Renal cortical epithelial cell (primary cell): ENCODE results near the gene SERPINB4. TPM values are rescaled to one million over a fixed set of nuclear protein-coding genes. Genes with fewer than 3 reads are reported as not detected.
A peak's percentile ranks its signal among the peaks of the same experiment; 100 is the strongest.
"Not testable (repeated sequence)": the region's sequence is repeated elsewhere in the genome, so short reads cannot be mapped to it uniquely, and the experiment has no call there.

ENCODE experiments used
- DNase-seq: peaks from one replicate; pipeline ENCODE4 v3.0.0-alpha.2; 2011; ENCODE audit warnings: low read depth
- total RNA-seq: library from RNA; depleted of rRNA; stranded (reverse); fragments of >200 nt; gene quantifications from 2 replicates; pipeline ENCODE4 v1.2.3, GENCODE V29; 2014

Gene SERPINB4
- total RNA-seq: 0.17 and 0.35 TPM in 2 replicates

DNA sequence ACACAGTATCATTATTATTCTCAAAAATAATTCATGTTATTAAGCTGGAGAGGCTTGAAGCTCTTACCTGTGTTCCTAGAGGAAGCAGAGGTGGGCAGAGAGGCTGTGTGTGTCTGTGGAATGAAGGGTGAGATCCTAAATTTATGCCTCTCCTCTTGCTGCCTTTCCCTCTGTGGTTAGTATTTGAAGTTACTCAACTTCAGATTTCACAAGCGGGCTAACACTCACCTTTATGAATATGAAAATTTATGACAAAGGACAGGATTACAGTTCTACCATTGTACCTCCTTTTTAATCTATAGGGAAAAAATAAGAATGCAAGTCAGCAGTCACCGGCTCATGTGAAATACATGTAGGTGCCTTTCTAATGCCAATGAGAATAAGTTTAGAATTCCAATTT is at the start of gene SERPINB4:
Gene SERPINB4, minus strand, starts transcription at position 115 of the 400 bp plus-strand sequence. CDS start 679 bp downstream, outside the sequence.
- DNase-seq: not testable (repeated sequence)

DNA sequence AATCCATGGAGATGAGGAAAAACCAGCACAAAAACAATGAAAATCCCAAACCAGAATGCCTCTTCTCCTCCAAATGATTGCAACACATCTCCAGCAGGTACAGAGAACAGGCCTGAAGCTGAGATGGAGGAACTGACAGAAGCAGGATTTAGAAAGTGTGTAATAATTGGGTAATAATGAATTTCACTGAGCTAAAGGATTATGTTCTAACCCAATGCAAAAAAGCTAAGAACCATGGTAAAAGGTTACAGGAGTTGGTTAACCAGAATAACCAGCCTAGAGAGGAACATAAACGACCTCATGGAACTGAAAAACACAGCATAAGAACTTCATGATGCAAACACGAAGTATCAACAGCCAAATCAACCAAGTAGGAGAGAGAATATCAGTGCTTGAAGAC is 45.0 kb upstream of the SERPINB4 start:
- no peak for DNase-seq

DNA sequence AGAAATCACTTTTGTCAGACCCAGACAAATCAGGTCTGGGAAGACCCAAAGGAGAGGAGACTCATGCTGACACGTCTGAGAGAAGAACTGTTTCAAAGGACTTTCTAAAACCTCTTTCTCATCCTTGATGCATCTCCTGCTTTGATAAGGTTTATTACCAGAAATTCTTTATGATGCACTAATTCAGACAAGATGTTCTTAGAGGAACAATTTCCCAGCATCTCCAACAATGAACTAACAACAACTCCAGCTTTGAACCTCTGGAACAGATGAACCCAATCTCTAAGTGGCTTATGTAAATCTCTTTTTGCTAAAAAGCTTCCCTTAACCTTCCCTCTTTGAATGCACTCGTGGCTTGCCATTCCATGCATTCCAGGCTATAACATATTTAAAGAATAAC is 42.8 kb upstream of the SERPINB4 start:
- no peak for DNase-seq

DNA sequence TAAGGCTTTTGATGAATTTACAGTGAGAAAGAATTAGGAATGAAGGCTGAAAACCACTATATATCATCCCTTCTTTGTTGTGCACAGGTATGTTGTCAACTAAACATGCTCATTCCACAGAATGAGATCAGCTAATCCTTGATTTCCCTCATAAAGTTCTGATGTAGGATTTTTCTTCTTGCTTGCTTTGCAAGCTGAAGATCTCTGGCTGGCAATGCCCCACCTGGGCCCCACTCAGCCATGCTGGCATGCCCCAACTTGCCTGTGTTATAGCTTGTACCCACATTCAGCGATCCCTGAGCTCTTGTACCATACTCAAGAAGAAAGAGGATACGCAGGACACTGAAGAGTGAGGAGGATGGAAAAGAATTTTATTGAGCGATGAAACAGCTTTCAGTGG is 40.7 kb upstream of the SERPINB4 start:
- no peak for DNase-seq

DNA sequence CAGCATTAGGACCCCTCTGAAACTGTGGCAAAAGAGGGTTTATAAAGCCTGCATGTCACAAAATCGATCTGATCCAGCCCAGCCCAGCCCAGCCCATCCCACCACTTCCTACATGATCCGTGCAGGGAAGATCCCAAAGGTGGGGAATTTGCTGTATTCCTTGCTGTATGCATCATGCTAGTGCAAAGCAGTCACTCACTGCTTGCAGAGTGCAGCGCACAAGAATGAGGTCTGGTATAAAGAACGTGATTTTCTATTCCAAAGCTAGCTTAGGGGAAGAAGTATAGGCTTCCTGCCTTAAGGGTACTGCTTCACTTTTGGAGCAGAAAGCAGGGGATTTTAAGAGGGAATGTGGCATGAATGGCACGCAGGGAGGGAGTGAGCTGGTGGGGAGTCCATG is 39.8 kb upstream of the SERPINB4 start:
- DNase-seq: no peak

DNA sequence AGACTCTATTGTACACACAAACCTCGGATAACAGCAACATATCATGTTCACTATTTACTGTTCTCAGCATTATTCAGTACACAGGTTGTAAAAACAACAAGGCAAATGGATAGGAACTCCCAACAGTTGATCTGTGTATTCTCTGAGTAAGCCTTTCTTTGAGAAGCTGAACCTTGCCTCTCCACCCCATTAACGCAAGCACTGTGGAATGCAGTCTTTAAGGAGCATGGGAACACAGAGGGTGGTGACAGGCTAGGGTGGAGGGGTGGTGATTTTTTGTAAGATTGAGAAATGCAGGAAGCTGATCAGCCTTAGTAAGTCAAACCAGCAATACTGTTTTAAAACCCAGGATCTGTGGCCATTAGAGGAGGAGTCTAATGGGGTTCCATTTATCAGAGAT is 39.1 kb upstream of the SERPINB4 start:
- peak; percentile 98 for DNase-seq

DNA sequence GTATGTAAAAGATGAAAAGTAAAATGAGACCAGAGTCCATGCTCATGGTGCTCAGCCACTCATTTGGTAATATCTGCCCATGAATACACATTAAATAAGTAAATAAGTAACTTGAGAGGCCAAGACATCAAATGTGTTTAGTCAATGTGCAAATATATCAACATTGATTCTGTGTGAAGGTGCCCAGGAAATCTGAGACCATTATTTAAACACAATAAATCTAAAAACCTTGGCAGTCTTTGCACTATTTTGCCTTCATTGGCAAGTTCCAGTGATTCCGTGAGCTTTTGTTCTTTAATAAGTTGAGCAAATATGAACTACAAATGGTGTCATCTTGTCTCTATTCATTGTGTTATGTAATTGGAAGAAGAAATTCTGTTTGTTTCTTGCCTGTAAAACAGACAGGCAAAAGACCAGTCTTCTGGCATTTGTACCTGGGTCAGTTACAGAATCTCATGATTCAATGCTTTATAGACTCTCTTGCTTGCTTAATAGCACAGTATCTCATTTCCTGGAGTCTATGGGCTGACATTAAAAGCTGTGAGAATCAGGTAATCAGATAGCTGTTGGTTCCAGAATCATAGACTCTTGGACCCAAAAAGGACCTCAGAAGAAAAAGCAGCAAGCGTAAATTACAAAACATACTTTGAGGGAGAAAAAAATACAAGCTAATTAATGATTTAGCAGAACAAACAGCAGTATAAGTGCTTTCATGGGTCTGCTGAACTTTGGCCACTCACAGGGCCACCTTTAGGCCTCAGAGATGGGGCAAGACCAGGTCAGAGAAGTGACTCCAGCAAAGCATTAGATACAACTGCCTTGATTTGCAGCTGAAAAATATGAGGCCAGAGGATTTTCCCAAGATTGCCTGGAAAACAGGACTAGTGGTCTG is 37.6 kb upstream of the SERPINB4 start:
- peak; percentile 62 for DNase-seq

DNA sequence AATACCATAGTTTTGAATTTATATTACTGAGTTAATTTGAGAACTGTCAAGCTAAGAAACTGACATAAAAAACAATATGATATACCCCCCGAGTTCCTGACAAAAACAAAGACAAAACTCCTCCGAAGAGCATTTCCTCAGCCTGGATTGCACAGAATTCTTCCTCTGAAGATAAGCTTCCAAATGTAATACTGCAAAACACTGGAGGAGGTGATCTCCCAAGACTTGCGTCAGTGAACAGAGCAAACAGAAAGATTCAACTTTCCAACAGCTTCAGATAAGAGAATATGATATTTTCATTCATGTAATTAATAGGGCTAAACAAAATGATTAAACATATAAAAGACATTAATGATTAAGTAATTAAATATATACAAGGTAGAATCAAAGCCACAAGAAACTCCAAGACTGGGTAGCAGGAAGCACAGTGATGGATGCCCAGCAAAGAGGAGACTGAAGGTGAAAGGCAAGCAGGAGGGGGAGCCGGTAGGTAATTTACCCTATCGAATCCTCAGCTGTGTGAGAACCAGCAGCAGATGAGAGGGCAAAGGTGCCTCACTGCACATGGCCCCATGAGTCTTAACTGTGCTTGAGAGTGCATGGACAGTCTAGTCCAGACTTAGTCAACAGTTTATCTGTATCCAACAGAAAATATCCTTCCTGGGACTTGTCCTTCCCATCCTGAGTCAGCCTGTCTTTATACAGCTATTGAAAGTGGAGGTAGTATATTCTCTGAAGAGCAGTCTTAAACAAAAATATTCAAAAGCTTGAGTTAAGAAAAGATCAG is 36.0 kb upstream of the SERPINB4 start:
- DNase-seq: no peak

DNA sequence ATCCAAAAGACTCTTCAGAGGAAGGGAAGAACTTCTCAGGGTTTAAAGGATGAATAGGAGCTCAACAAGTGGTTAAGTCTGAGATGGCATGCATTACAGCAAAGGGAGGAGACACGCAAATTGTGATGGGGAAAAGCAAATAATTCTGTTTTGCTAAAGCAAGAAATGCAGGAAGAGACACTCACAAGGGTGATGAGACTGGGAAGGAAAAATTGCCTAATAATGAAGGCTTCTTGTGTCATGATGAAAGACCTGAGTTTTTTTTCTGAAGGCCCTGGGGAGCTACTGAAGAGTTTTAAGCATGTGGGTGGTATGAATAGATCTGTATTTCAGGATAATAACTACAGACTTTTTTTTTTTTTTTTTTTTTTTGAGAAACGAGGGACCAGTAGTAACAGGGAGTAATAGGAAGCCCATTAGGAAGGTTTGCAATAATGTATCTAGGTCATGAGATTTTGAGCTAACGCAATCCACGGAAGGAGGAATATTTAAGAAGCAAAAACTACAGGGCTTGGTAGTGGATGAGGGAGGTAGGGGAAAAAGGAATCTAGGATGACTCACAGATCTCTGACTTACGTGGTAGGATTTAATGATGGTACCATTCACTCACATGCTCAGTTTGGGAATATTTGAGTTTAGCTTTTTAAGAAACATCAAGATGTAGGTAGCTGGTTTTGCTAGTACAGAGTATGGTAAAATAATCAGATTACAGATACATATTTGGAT is 33.6 kb upstream of the SERPINB4 start:
- DNase-seq: peak; percentile 23

DNA sequence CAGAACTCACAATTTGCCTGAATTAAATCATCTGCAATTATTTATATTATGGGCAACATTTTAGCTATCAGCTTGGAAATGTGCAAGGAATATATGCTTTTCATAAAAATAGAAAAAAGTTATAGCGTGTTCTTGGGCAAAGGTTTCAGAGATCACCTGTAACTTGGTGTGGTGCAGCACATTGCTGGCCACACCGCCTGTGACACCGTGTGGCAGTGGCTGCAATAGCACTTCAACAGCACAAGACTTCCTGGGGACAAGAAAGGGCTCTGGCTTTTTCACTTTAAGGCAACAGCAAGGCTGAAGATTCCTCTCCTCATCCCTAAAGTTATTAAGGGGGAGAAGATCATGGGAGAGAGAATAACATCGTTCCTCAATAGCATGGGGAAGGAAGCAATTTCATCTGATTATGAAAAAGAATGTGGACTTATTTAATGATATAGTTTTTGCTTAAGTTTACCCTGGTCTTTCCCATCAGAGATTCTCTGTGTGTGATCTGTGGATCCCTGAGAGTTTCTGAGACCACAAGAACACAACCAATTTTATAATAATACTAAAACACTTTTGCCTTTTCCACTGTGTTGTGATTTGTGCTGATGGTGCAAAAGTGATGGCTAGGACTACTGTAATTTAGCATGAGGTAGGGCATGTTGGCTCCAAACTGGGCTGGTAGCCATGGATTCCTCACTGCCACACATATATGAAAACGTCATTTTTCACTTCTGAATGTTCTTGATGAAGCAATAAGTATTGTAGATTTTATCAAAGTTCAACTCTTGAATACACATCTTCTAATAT is 32.7 kb upstream of the SERPINB4 start:
- peak; percentile 36 for DNase-seq

DNA sequence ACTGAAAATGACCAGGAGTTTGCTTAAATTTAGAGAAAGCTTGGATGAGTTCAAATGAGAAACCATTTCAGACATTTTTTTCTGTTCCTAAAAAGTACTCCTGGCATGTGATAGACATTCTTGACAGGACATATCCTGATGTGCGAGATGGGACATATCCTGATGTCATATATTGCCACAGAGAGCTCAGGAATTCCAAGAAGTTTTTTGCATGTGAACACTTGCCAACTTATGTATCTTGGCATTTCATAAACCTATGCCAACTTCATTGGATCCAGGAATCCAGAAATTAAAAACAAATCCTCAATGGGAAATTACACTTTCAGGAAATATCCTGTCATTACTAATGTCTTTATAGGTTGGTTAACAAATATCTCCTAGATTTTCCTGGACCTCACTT is 20.5 kb upstream of the SERPINB4 start:
- DNase-seq: no peak

DNA sequence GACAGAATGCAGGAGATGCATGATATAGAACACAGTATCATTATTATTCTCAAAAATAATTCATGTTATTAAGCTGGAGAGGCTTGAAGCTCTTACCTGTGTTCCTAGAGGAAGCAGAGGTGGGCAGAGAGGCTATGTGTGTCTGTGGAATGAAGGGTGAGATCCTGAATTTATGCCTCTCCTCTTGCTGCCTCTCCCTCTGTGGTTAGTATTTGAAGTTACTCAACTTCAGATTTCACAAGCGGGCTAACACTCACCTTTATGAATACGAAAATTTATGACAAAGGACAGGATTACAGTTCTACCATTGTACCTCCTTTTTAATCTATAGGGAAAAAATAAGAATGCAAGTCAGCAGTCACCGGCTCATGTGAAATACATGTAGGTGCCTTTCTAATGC is 17.7 kb upstream of the SERPINB4 start, which contains the start of gene SERPINB3:
Gene SERPINB3, minus strand, starts transcription at position 144 of the 400 bp plus-strand sequence. CDS start 677 bp downstream, outside the sequence.
- DNase-seq: not testable (repeated sequence)

DNA sequence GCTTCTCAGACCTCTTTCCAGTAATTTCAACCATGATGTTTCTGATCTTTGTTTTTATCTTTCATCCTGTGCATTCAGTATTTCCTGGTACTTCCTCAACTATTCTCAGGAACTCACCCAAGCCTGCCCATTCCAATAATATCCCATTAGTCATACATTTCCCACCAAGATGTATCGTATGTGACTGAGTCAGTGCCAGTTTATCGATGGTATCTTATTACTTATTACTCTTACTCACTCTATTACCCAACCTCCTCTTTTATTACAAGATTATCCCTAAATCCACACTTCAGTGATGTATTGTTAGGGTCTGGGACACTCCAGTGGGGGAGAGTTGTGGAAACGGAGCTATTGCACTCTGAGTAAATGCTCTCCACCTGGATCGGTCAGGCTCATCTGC is 14.9 kb upstream of the SERPINB4 start:
- peak; percentile 57 for DNase-seq

DNA sequence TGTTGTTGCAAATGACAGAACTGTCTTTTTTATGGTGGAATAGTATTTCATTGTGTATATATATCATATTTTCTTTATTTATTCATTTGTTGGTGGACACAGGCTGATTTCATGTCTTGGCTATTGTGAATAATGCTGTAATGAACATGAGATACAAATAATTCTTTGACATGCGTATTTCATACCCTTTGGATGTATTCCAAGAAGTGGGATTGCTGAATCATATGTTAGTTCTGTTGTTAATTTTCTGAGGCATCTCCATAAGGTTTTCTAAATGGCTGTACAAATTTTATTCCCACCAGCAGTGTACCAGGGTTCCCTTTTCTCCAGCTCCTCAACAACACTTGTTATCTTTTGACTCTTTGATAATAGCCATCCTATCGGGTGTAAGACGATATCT is 6.2 kb upstream of the SERPINB4 start:
- not testable (repeated sequence) for DNase-seq

DNA sequence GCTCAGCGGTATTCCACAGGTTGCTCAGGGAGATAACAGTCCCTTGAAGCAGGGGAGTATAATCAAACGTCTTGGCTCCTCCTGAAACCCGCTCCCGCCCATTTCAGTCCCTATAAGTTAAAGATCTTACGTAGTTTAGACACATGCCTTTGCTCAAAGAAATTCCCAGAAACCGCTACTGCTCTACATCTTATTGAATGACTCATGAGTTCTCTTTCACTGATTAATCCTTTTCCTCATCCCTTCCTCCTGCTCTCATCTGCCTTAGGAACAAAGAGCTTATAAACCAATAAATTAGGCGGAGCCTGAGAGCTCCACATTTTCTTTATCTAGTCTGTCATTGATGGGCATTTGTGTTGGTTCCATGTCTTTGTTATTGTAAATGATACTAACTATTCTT is 4.2 kb upstream of the SERPINB4 start:
- DNase-seq: peak; percentile 59

DNA sequence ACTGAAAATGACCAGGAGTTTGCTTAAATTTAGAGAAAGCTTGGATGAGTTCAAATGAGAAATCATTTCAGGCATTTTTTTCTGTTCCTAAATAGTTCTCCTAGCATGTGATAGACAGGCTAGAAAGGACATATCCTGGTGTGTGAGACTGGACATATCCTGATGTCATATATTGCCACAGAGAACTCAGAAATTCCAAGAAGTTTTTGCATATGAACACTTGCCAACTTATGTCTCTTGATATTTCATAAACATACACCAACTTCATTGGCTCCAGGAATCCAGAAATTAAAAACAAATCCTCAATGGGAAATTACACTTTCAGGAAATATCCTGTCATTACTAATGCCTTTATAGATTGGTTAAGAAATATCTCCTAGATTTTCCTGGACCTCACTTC is 2.9 kb upstream of the SERPINB4 start:
- peak; percentile 7 for DNase-seq

DNA sequence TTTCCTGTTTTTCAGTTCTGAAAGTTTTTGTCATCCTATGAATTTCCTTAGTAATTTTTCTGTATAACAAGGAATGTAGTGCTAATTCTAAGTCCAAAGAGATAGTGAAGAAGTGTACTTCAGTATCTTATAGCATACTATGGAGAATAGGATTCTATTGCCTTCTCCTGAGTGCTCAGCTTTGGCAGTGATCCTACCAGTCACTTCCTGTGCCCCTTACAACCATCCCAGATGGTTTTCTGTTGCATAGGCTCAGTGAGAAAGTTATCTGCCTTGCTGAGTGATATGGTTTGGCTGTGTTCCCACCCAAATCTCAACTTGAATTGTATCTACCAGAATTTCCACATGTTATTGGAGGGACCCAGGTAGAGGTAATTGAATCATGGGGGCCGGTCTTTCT is 638 bp upstream of the SERPINB4 start:
- not testable (repeated sequence) for DNase-seq

DNA sequence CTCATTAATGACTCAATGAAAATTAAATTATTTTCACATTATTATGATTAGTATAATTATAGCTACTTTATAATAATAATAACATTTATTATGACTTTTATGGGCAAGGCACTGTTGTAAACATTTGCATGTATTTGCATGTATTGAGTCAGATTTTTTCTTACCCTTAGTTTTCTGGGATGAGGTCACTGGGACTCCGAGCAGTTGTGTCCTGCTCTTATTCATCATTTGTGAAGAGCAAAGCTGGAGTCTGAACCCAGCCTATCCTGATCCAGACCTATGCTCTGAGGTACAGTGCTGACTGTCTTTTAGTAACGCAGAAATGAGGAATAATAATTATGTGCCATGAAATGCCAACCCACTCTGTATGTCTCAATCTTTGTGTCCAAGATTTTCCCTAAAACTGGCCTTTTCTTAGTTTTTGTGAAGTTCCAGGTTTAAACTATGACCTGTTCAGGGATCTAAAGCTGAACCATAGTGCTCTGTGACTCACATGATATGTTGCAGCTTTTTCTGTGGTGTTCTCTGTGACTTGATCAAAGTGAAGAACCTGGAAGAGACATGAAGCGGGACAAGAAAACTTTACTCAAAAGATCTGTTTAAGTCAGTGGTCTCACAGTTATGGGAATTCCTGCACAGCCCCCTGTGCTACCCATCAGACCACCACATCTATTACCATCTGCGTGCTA is 1.2 kb downstream of the SERPINB4 start:
- DNase-seq: not testable (repeated sequence)

DNA sequence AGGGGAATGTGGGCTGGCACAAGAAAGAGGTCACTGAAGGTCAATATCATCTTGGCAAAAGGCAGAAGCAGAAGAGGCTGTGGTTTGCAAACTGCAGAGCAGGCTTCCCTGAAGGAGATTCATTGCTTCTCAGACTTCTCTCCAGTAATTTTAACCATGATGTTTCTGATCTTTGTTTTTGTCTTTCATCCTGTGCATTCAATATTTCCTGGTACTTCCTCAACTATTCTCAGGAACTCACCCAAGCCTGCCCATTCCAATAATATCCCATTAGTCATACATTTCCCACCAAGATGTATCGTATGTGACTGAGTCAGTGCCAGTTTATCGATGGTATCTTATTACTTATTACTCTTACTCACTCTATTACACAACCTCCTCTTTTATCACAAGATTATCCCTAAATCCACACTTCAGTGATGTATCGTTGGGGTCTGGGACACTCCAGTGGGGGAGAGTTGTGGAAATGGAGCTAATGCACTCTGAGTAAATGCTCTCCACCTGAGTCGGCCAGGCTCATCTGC is 2.8 kb downstream of the SERPINB4 start:
- DNase-seq: peak; percentile 71

DNA sequence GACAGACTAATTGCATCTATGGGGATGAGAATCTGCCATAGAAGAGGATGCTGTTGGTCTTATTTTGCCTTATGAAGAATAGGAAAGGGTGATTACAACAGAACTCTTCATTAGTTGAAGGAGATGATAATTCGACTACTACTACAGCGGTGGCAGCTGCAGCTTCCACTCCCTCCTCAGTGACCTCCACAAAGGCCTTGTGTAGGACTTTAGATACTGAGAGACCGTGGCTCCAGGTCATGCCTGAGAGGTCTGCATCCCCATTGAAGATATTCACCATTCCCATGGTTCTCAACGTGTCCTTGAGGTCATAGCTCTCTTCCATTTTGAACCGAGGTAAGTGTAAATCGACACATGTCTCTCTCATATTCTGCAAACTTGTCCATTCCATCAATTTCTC is 6.4 kb downstream of the SERPINB4 start:
- no peak for DNase-seq
